ENCODE measurements around the gene BPI.

BPI gene

GRCh38 chr20:38386004-38386403, 82.0 kb downstream of the BPI start:
- Histone ChIP-seq H3K4me2 (ENCODE audit: low read length) (0 out of 2 replicates have a peak overlapping the region, but pooled peaks have one; percentile 5), H2AFZ (ENCODE audit: low read depth, low read length) (peak overlapping the region; percentile 57)

GRCh38 chr20:38386851-38387250, 82.9 kb downstream of the BPI start:
- Histone ChIP-seq H3K27ac (ENCODE audit: low read length) (no peak overlapping the region), H4K20me1 (ENCODE audit: insufficient read depth, low read length) (no peaks in the 10 kb centered on the region), H3K4me2 (ENCODE audit: low read length) (no peak overlapping the region), H3K27me3 (ENCODE audit: low read depth, low read length) (no peaks in the 10 kb centered on the region), H3K9ac (ENCODE audit: low read length) (no peak overlapping the region), H3K9me3 (ENCODE audit: insufficient read depth, low read length) (no peaks in the 10 kb centered on the region), H3K4me3 (ENCODE audit: low read length) (no peak overlapping the region), H3K4me1 (ENCODE audit: low read length) (peaks cover 7% of the 10 kb centered on the region; the same call in 1 of the 2 replicates), H3K36me3 (replicated peaks; ENCODE audit: low read depth, low read length) (no peaks in the 10 kb centered on the region), H2AFZ (ENCODE audit: low read depth, low read length) (no peak overlapping the region), H3K79me2 (ENCODE audit: low read length) (no peaks in the 10 kb centered on the region)
- TF ChIP-seq CTCF (IDR thresholded peaks at IDR 0.05; ENCODE audit: low read depth, low read length) (no peak), EZH2phosphoT487 (IDR thresholded peaks at IDR 0.05; ENCODE audit: low read depth) (no peak)

More at GRCh38 chr20:38386004-38386403, 82.0 kb downstream of the BPI start:
- Histone ChIP-seq H3K27me3 (ENCODE audit: low read depth, low read length) (0 out of 2 replicates have a peak, but pooled peaks cover 2% of the 10 kb centered on the region), H4K20me1 (ENCODE audit: insufficient read depth, low read length) (no peaks in the 10 kb centered on the region), H3K4me1 (ENCODE audit: low read length) (peaks cover 7% of the 10 kb centered on the region; the same call in 1 of the 2 replicates), H3K79me2 (ENCODE audit: low read length) (no peaks in the 10 kb centered on the region), H3K4me3 (ENCODE audit: low read length) (no peak overlapping the region), H3K9ac (ENCODE audit: low read length) (no peak overlapping the region), H3K27ac (ENCODE audit: low read length) (no peak overlapping the region), H3K9me3 (ENCODE audit: insufficient read depth, low read length) (no peaks in the 10 kb centered on the region), H3K36me3 (replicated peaks; ENCODE audit: low read depth, low read length) (no peaks in the 10 kb centered on the region)
- TF ChIP-seq CTCF (IDR thresholded peaks at IDR 0.05; ENCODE audit: low read depth, low read length) (no peak), EZH2phosphoT487 (IDR thresholded peaks at IDR 0.05; ENCODE audit: low read depth) (no peak)
